ENCODE results near the gene CUZD1. TPM values are rescaled to one million over a fixed set of nuclear protein-coding genes. Genes with fewer than 3 reads are reported as not detected.

CUZD1 gene
- total RNA-seq, 1 donor from 2014 or later: 2.5 TPM

DNA sequence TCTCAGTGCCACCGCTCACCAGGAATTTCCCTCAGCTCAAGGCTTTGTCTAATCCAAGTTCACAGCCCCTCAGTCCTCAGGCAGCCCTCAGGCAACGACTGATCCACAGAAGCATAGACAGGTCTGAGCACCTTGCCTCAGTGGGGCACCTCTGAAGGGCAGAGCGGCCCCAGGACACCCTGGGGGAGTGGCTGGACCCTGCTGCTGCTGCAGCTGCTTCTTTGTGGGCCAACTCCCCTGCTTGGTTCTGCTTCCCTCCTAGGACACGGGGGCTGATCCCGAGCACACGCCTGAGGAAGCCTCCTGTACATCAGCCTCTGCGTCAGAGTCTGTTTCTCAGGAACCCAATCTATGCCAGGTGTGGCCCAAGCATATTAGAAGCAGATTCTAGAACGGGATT is 16.2 kb downstream of the CUZD1 start:
- intact Hi-C loops (cut with micrococcal nuclease): no loop called here
- ChIA-PET POLR2A (no interaction called here), CTCF (no interaction called here)
- TF ChIP-seq, protein P1, sequence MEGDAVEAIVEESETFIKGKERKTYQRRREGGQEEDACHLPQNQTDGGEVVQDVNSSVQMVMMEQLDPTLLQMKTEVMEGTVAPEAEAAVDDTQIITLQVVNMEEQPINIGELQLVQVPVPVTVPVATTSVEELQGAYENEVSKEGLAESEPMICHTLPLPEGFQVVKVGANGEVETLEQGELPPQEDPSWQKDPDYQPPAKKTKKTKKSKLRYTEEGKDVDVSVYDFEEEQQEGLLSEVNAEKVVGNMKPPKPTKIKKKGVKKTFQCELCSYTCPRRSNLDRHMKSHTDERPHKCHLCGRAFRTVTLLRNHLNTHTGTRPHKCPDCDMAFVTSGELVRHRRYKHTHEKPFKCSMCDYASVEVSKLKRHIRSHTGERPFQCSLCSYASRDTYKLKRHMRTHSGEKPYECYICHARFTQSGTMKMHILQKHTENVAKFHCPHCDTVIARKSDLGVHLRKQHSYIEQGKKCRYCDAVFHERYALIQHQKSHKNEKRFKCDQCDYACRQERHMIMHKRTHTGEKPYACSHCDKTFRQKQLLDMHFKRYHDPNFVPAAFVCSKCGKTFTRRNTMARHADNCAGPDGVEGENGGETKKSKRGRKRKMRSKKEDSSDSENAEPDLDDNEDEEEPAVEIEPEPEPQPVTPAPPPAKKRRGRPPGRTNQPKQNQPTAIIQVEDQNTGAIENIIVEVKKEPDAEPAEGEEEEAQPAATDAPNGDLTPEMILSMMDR (IDR thresholded peaks at IDR 0.05): no peak
- no peak overlapping the region for H3K4me3 Mint-ChIP-seq
- H3K36me3 Mint-ChIP-seq (ENCODE audit: low read depth): peaks cover 31% of the 10 kb centered on the region
- no peaks in the 10 kb centered on the region for H3K4me1 Mint-ChIP-seq
- no peak overlapping the region for H3K27ac Mint-ChIP-seq
- H3K27me3 Mint-ChIP-seq: peaks cover 5% of the 10 kb centered on the region
- ATAC-seq (ENCODE audit: low read depth) (no peak), DNase-seq (no peak)
- H3K9me3 Mint-ChIP-seq: no peaks in the 10 kb centered on the region

DNA sequence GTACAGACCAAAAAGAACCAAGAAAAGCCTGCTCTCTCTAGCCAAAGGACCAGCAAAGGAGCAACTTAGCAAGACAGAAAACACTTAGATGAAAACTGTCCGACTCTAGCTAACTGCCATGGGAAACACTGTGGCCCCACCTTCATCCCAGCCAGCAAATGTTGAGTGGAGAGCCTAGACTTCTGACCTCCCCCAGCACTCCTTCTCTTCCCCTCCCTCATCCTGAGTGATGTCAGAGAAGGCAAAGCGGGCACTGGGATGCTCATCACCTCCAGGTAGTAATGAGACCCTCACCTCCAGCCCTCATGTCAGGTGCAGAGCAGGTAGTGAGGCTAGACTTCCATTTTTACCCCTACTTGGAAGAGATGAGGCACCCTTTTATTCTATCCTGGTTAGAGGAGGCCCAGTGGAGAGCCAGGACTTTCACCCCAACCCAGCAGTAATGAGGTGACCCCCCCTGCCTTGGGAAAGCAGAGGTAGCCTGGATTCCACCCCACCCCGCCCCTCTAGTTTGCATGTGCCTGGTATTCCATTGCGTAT is 16.9 kb downstream of the CUZD1 start:
- DNase-seq: no peak
- no peak for ATAC-seq (ENCODE audit: low read depth)
- Mint-ChIP-seq H3K4me1 (no peaks in the 10 kb centered on the region), H3K4me3 (no peak overlapping the region), H3K27me3 (peaks cover 5% of the 10 kb centered on the region), H3K9me3 (no peaks in the 10 kb centered on the region), H3K27ac (no peak overlapping the region), H3K36me3 (ENCODE audit: low read depth) (peaks cover 28% of the 10 kb centered on the region)
- CTCF ChIA-PET: no interaction called here
- POLR2A ChIA-PET: no interaction called here
- intact Hi-C loops (cut with micrococcal nuclease): no loop called here
- TF ChIP-seq, protein P1 (IDR thresholded peaks at IDR 0.05): no peak

DNA sequence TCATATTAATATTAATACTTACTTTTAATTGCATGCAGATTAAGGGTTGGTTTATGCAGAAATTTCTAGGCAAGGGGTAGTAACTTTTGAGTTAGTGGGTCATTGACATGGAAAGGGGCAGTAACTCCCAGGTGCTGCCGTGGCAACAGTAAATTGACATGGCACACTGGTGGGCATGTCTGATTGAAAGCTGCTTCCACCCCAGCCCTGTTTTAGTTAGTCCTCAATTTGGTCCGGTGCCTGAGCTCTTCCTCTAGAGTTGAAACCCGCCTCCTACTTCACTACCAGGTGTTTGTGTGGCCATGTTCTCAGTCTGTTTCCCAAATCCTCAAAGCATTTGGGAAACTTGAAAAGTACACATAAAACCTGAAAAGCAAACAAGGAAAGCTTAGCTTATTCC is 18.4 kb downstream of the CUZD1 start:
- peaks cover 21% of the 10 kb centered on the region for H3K36me3 Mint-ChIP-seq (ENCODE audit: low read depth)
- no peak overlapping the region for H3K4me3 Mint-ChIP-seq
- DNase-seq (no peak), ATAC-seq (ENCODE audit: low read depth) (no peak)
- no peaks in the 10 kb centered on the region for H3K4me1 Mint-ChIP-seq
- POLR2A ChIA-PET: no interaction called here
- intact Hi-C loops (cut with micrococcal nuclease): no loop called here
- TF ChIP-seq, protein P1 (IDR thresholded peaks at IDR 0.05): no peak
- H3K27ac Mint-ChIP-seq: no peak overlapping the region
- CTCF ChIA-PET: no interaction called here
- H3K9me3 Mint-ChIP-seq: no peaks in the 10 kb centered on the region
- peaks cover 10% of the 10 kb centered on the region for H3K27me3 Mint-ChIP-seq

DNA sequence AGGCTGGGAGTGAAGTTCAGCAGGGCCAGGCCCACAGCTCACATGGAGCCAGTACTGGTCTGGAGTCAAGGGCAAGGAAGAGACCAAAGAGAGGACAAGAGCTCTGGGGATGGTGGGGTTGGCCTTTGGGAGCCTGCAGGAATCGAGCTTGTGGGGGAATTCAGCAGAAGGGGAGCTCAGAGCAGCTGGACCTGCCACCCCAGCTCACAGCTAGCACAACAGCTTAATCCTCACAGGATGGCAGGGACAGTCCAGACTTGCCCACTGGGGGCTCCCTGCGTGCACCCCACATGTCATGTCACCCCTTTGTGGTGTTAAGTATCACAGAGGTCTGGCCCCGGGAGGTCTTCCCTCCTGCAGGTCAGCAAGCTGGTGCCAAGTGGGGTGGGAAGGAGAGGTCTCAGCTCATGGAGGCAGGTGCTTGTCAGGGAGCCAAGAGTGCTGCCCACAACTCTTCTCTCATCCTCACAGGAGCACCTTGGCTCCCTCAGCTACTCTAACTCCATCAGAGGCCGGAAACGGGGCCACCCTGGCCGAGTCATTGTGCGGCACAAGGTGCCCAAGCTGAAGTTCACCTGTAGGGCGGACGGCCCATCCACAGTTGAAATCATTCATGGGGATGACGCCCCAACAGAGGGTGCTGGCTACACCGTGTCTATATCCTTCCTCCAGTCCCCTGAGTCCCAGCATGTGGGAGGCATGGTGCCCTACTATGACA is 22.5 kb downstream of the CUZD1 start:
- TF ChIP-seq, protein P1 (IDR thresholded peaks at IDR 0.05): no peak
- ChIA-PET CTCF (no interaction called here), POLR2A (no interaction called here)
- Mint-ChIP-seq H3K36me3 (ENCODE audit: low read depth) (no peaks in the 10 kb centered on the region), H3K4me1 (no peaks in the 10 kb centered on the region), H3K9me3 (no peaks in the 10 kb centered on the region), H3K4me3 (no peak overlapping the region), H3K27me3 (peaks cover 19% of the 10 kb centered on the region), H3K27ac (no peak overlapping the region)
- intact Hi-C loops (cut with micrococcal nuclease): no loop called here
- ATAC-seq (ENCODE audit: low read depth) (no peak), DNase-seq (no peak)

DNA sequence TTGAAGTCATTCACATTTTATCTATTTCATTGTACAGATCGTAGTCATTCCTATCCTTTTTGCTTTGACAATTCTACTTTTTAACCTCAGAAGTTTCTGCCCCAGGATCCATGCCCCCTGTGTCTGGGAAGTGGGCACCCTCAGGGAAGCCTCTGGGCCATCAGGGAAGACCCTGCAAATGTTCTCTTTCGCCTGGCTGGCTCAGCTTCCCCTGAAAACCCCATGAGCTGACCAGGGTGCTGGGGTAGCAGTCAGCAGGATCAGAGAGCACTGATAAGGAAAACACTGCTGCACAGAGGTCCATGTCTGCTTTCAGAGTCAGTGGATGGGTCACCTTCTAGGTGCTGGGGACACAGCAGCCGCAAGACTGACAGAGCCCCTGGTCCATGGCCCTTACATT is 23.8 kb downstream of the CUZD1 start:
- H3K27ac Mint-ChIP-seq: no peak overlapping the region
- intact Hi-C loops (cut with micrococcal nuclease): no loop called here
- H3K27me3 Mint-ChIP-seq: peaks cover 29% of the 10 kb centered on the region
- no peaks in the 10 kb centered on the region for H3K9me3 Mint-ChIP-seq
- ATAC-seq (ENCODE audit: low read depth) (no peak), DNase-seq (no peak)
- CTCF ChIA-PET: no interaction called here
- TF ChIP-seq, protein P1 (IDR thresholded peaks at IDR 0.05): no peak
- POLR2A ChIA-PET: no interaction called here
- no peaks in the 10 kb centered on the region for H3K36me3 Mint-ChIP-seq (ENCODE audit: low read depth)
- no peaks in the 10 kb centered on the region for H3K4me1 Mint-ChIP-seq
- H3K4me3 Mint-ChIP-seq: no peak overlapping the region

All from activated B cell treated with CpG ODN at 0.5 μM for 24 hours (primary cell).